Activated CD4-positive, alpha-beta T cell treated with anti-CD3 and anti-CD28 coated beads, Interleukin-2, Interleukin-6, amounts not matched to agents 100 ng/mL and 50 ng/mL, durations not matched to agents 16 hours and 8 hours (primary cell): Measurements from ENCODE around the gene HBM.
A peak's percentile ranks its signal among the peaks of the same experiment; 100 is the strongest.
"Not testable (repeated sequence)": the region's sequence is repeated elsewhere in the genome, so short reads cannot be mapped to it uniquely, and the experiment has no call there.

Source experiments
- DNase-seq: peaks from one replicate; pipeline ENCODE4 v3.0.0-alpha.2; 2020

HBM gene

DNA sequence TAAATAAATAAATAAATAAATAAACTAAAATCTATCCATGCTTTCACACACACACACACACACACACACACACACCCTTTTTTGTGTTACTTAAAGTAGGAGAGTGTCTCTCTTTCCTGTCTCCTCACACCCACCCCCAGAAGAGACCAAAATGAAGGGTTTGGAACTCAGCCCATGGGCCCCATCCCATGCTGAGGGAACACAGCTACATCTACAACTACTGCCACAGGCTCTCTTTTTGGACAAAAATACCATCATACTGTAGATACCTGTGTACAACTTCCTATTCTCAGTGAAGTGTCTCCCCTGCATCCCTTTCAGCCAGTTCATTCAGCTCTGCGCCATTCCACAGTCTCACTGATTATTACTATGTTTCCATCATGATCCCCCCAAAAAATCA lies 5.0 kb downstream of the HBM start:
- DNase-seq, result no peak

DNA sequence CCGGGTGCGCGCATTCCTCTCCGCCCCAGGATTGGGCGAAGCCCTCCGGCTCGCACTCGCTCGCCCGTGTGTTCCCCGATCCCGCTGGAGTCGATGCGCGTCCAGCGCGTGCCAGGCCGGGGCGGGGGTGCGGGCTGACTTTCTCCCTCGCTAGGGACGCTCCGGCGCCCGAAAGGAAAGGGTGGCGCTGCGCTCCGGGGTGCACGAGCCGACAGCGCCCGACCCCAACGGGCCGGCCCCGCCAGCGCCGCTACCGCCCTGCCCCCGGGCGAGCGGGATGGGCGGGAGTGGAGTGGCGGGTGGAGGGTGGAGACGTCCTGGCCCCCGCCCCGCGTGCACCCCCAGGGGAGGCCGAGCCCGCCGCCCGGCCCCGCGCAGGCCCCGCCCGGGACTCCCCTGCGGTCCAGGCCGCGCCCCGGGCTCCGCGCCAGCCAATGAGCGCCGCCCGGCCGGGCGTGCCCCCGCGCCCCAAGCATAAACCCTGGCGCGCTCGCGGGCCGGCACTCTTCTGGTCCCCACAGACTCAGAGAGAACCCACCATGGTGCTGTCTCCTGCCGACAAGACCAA lies 6.7 kb downstream of the HBM start, which contains the start of gene HBA2:
Gene HBA2 (plus strand): TSS at position 503 of the 568 bp plus-strand sequence. CDS start 37 bp downstream, at position 540.
- not testable (repeated sequence) for DNase-seq

DNA sequence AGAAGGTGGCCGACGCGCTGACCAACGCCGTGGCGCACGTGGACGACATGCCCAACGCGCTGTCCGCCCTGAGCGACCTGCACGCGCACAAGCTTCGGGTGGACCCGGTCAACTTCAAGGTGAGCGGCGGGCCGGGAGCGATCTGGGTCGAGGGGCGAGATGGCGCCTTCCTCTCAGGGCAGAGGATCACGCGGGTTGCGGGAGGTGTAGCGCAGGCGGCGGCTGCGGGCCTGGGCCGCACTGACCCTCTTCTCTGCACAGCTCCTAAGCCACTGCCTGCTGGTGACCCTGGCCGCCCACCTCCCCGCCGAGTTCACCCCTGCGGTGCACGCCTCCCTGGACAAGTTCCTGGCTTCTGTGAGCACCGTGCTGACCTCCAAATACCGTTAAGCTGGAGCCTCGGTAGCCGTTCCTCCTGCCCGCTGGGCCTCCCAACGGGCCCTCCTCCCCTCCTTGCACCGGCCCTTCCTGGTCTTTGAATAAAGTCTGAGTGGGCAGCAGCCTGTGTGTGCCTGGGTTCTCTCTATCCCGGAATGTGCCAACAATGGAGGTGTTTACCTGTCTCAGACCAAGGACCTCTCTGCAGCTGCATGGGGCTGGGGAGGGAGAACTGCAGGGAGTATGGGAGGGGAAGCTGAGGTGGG lies 7.6 kb downstream of the HBM start:
- DNase-seq, result not testable (repeated sequence)

DNA sequence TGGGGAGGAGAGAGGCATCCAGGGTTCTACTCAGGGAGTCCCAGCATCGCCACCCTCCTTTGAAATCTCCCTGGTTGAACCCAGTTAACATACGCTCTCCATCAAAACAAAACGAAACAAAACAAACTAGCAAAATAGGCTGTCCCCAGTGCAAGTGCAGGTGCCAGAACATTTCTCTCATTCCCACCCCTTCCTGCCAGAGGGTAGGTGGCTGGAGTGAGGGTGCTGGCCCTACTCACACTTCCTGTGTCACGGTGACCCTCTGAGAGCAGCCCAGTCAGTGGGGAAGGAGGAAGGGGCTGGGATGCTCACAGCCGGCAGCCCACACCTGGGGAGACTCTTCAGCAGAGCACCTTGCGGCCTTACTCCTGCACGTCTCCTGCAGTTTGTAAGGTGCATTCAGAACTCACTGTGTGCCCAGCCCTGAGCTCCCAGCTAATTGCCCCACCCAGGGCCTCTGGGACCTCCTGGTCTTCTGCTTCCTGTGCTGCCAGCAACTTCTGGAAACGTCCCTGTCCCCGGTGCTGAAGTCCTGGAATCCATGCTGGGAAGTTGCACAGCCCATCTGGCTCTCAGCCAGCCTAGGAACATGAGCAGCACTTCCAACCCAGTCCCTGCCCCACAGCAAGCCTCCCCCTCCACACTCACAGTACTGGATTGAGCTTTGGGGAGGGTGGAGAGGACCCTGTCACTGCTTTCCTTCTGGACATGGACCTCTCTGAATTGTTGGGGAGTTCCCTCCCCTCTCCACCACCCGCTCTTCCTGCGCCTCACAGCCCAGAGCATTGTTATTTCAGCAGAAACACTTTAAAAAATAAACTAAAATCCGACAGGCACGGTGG lies 8.4 kb downstream of the HBM start:
- DNase-seq, result not testable (repeated sequence)

DNA sequence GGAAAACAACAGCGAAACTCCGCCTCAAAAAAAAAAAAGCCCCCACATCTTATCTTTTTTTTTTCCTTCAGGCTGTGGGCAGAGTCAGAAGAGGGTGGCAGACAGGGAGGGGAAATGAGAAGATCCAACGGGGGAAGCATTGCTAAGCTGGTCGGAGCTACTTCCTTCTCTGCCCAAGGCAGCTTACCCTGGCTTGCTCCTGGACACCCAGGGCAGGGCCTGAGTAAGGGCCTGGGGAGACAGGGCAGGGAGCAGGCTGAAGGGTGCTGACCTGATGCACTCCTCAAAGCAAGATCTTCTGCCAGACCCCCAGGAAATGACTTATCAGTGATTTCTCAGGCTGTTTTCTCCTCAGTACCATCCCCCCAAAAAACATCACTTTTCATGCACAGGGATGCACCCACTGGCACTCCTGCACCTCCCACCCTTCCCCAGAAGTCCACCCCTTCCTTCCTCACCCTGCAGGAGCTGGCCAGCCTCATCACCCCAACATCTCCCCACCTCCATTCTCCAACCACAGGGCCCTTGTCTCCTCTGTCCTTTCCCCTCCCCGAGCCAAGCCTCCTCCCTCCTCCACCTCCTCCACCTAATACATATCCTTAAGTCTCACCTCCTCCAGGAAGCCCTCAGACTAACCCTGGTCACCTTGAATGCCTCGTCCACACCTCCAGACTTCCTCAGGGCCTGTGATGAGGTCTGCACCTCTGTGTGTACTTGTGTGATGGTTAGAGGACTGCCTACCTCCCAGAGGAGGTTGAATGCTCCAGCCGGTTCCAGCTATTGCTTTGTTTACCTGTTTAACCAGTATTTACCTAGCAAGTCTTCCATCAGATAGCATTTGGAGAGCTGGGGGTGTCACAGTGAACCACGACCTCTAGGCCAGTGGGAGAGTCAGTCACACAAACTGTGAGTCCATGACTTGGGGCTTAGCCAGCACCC lies 9.5 kb downstream of the HBM start:
- no peak for DNase-seq

DNA sequence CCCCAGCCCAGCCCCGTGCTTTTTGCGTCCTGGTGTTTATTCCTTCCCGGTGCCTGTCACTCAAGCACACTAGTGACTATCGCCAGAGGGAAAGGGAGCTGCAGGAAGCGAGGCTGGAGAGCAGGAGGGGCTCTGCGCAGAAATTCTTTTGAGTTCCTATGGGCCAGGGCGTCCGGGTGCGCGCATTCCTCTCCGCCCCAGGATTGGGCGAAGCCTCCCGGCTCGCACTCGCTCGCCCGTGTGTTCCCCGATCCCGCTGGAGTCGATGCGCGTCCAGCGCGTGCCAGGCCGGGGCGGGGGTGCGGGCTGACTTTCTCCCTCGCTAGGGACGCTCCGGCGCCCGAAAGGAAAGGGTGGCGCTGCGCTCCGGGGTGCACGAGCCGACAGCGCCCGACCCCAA lies 10.2 kb downstream of the HBM start:
- DNase-seq, result not testable (repeated sequence)

DNA sequence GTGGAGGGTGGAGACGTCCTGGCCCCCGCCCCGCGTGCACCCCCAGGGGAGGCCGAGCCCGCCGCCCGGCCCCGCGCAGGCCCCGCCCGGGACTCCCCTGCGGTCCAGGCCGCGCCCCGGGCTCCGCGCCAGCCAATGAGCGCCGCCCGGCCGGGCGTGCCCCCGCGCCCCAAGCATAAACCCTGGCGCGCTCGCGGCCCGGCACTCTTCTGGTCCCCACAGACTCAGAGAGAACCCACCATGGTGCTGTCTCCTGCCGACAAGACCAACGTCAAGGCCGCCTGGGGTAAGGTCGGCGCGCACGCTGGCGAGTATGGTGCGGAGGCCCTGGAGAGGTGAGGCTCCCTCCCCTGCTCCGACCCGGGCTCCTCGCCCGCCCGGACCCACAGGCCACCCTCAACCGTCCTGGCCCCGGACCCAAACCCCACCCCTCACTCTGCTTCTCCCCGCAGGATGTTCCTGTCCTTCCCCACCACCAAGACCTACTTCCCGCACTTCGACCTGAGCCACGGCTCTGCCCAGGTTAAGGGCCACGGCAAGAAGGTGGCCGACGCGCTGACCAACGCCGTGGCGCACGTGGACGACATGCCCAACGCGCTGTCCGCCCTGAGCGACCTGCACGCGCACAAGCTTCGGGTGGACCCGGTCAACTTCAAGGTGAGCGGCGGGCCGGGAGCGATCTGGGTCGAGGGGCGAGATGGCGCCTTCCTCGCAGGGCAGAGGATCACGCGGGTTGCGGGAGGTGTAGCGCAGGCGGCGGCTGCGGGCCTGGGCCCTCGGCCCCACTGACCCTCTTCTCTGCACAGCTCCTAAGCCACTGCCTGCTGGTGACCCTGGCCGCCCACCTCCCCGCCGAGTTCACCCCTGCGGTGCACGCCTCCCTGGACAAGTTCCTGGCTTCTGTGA lies 11.0 kb downstream of the HBM start, which contains the start of gene HBA1:
Gene HBA1 (plus strand): TSS at position 204 of the 906 bp plus-strand sequence. CDS start 37 bp downstream, at position 241.
- DNase-seq, result not testable (repeated sequence)

DNA sequence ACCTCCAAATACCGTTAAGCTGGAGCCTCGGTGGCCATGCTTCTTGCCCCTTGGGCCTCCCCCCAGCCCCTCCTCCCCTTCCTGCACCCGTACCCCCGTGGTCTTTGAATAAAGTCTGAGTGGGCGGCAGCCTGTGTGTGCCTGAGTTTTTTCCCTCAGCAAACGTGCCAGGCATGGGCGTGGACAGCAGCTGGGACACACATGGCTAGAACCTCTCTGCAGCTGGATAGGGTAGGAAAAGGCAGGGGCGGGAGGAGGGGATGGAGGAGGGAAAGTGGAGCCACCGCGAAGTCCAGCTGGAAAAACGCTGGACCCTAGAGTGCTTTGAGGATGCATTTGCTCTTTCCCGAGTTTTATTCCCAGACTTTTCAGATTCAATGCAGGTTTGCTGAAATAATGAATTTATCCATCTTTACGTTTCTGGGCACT lies 11.6 kb downstream of the HBM start:
- DNase-seq, result no peak

DNA sequence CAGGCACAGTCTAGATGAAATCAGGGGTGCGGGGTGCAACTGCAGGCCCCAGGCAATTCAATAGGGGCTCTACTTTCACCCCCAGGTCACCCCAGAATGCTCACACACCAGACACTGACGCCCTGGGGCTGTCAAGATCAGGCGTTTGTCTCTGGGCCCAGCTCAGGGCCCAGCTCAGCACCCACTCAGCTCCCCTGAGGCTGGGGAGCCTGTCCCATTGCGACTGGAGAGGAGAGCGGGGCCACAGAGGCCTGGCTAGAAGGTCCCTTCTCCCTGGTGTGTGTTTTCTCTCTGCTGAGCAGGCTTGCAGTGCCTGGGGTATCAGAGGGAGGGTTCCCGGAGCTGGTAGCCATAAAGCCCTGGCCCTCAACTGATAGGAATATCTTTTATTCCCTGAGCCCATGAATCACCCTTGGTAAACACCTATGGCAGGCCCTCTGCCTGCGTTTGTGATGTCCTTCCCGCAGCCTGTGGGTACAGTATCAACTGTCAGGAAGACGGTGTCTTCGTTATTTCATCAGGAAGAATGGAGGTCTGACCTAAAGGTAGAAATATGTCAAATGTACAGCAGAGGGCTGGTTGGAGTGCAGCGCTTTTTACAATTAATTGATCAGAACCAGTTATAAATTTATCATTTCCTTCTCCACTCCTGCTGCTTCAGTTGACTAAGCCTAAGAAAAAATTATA lies 12.3 kb downstream of the HBM start:
- no peak for DNase-seq

DNA sequence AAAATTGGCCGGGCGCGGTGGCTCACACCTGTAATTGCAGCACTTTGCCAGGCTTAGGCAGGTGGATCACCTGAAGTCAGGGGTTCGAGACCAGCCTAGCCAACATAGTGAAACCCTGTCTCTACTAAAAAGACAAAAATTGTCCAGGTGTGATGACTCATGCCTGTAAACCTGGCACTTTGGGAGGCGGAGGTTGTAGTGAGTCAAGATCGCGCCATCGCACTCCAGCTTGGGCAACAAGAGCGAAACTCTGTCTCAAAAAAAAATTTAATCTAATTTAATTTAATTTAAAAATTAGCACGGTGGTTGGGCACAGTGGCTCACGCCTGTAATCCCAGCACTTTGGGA lies 12.9 kb downstream of the HBM start:
- DNase-seq, result no peak

DNA sequence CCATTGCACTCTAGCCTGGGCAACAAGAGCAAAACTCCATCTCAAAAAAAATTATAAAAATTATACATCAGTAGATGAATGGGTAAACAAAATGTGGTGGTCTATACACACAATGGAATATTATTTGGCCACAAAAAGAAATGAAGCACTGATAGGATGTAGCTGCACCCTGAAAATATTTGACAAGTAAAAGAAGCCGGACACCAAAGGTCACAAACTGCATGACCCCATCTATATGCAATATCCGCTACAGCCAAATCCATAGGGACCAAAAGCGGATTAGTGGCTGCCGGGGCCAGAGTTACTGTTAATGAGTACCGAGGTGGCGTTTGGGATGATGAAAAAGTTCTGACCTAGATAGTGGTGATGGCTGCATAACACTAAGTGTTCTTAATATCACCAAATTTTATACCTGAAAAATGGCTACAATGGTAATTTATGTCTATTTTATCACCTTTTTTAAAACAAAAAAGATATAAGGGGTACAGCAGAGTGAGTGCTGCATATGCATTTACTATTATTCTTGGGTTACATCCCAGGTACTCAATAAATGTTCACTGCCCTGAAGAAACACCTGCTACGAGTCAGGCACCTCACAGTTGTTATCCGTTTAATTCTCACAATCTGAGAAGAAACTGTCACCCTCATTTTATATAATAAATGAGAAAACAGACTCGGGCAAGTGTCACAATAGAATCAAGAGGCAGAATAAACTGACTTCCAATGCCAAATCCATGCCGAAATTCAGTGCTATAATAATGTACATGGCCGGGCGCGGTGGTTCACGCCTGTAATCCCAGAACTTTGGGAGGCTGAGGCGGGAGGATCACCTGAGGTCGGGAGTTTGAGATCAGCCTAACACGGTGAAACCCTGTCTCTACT lies 13.7 kb downstream of the HBM start:
- DNase-seq, result no peak

DNA sequence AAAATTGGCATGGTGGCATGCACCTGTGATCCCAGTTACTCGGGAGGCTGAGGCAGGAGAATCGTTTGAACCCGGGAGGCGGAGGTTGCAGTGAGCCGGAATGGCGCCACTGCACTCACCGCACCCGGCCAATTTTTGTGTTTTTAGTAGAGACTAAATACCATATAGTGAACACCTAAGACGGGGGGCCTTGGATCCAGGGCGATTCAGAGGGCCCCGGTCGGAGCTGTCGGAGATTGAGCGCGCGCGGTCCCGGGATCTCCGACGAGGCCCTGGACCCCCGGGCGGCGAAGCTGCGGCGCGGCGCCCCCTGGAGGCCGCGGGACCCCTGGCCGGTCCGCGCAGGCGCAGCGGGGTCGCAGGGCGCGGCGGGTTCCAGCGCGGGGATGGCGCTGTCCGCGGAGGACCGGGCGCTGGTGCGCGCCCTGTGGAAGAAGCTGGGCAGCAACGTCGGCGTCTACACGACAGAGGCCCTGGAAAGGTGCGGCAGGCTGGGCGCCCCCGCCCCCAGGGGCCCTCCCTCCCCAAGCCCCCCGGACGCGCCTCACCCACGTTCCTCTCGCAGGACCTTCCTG lies 14.4 kb downstream of the HBM start, which contains the start of gene HBQ1:
Gene HBQ1 (plus strand): TSS at position 359 of the 575 bp plus-strand sequence. CDS start 28 bp downstream, at position 387.
- peak; percentile 42 for DNase-seq

DNA sequence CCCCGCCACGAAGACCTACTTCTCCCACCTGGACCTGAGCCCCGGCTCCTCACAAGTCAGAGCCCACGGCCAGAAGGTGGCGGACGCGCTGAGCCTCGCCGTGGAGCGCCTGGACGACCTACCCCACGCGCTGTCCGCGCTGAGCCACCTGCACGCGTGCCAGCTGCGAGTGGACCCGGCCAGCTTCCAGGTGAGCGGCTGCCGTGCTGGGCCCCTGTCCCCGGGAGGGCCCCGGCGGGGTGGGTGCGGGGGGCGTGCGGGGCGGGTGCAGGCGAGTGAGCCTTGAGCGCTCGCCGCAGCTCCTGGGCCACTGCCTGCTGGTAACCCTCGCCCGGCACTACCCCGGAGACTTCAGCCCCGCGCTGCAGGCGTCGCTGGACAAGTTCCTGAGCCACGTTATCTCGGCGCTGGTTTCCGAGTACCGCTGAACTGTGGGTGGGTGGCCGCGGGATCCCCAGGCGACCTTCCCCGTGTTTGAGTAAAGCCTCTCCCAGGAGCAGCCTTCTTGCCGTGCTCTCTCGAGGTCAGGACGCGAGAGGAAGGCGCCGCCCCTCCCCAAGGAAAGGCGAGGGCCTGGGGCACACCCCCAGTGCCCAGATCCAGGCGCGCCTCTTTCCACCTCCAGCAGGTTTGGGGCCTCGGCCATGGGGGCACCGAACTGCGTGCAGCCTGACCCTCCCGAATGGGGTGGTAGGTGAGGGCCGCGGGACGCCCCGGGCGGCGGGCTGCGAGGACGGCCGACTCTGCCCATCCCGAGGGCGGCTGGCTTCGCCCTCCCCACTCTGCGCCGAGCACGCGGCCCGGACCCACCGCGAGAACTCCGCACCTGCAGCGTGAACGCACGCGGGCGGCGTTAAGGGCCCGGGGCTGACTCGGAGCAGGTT lies 15.1 kb downstream of the HBM start:
- DNase-seq, result peak; percentile 88

DNA sequence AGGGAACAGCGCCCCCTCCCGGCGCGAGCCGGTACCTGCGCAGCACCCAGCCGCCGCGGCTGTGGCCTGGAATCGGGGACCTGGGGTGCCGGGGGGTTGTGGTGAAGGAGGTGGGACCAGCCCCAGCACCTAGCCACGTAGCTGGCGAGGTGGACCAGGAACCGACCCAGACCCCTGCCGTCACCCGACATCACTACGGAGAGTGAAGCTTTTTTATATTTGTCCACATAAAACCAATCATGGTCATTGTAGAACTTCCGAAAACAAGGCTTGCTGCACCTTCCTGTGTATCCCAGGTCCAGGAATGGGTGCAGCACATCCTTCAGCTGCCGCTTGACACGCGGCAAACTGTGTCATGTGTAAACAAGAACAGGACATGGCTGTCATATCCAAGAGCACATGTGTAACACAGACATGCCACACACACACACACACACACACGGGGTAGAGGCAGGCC lies 15.8 kb downstream of the HBM start:
- no peak for DNase-seq

DNA sequence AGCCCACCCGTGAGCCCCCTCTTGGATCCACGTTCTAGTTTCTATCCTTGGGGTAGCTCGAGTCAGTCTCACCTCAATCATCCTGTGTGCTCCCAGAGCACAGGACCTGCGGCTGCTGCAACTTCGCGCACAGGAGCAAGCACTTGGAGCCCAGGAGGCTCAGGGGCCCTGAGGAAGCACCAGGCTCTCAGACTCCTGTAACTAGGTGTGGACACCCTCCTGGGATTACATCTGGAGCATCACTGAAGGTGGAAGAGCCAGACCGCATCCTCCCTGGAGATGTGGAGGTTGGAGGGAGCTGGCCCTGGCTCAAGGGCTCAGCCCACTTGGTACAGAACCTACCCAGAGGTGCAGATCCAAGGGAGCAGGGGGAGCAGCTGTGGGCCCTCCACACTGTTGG lies 17.2 kb downstream of the HBM start:
- no peak for DNase-seq

DNA sequence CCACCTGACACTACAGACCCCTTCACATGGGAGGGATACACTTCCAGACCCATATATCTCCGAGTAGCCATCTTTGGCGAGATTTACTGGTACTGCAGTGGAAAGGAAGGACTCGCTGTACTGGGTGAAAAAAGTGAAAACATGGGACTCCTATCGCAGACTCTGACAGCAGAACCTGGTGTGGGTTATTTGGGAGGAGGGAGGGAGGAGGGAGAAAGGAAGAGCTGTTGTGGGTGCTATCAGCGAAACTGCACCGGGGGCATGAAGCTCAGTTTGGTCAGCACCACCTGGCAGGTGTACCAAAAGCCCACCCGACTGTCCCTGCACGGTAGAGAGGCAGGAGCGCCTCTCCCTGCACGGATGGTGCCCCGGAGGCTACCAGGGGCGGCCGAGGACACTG lies 19.4 kb downstream of the HBM start:
- DNase-seq, result no peak

DNA sequence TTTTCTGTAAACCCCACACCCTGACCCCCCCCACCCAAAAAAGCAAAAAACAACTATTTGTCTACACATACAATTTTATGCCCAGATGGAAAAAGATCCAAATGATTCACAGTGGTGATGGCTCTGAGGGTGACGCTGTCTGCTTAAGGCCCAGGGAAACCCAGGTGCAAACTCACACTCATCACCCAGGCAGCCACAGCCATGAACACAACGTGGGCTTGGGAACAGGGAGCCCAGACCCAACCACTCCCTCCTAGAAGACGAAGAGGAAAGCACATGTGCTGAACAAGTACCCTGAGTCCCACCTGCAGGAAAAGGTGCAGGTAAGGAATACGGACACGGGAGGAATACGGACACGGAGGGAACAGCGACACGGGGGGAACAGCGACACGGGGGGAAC lies 19.9 kb downstream of the HBM start:
- no peak for DNase-seq

DNA sequence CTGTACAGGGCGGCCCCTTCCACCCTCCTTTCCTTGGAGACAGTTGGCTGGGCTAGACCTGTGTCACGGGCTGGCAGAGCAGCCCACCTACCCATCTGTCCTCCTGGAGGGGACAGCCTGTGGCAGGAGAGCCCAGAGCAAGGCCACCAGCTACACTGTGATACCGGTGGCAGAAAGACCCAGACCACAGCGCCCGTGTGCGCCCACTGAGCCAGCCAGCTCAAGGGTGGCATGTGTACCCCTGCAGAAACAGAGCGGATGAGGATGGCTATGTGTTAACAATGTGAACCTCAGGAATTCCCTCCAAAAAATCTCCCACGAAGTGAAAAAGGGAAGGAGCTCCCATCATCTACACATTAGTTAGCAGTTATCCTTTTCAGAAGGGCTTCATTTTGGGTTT lies 21.6 kb downstream of the HBM start:
- no peak for DNase-seq
